Left ventricle myocardium inferior (tissue), 1 donor: ENCODE data around the gene PLXNA2. TPM values are rescaled to one million over a fixed set of nuclear protein-coding genes. Genes with fewer than 3 reads are reported as not detected.

ENCODE experiments used
- DNase-seq: peaks from one replicate; pipeline ENCODE4 v3.0.0-alpha.2; 2020
- H3K27ac ChIP-seq: fragments of 200-600 bp; replicated peaks from 2 replicates; pipeline ENCODE4 v1.8.0; 2021
- H3K27me3 ChIP-seq: fragments of 200-600 bp; 2 replicates; pipeline ENCODE4 v1.8.0; 2021; ENCODE audit warnings: low read depth
- H3K36me3 ChIP-seq: fragments of 200-600 bp; 2 replicates; pipeline ENCODE4 v1.8.0; 2021
- H3K4me1 ChIP-seq: fragments of 200-600 bp; 2 replicates; pipeline ENCODE4 v1.8.0; 2021
- H3K4me3 ChIP-seq: fragments of 200-600 bp; 2 replicates; pipeline ENCODE4 v1.8.0; 2021; ENCODE audit warnings: mild to moderate bottlenecking, moderate library complexity
- H3K9me3 ChIP-seq: fragments of 200-600 bp; replicated peaks from 2 replicates; pipeline ENCODE4 v1.8.0; 2021
- CTCF ChIP-seq: fragments of 200-600 bp; IDR thresholded peaks from 2 replicates; pipeline ENCODE4 v1.8.0; 2021; ENCODE audit warnings: antibody characterized with exemption, mild to moderate bottlenecking, borderline replicate concordance
- intact Hi-C: fragments of 100-400 bp; cut with micrococcal nuclease; formaldehyde crosslinking; loops from one replicate; pipeline ENCODE4 v1.11.0; 2022
- total RNA-seq: library from RNA; stranded (reverse); fragmentation: NEBNext Ultra II Directional; extraction: Animal tissue kit (Norgen Biotek cat#: 25700); gene quantifications from one replicate; pipeline ENCODE4 v1.2.1, GENCODE V29; 2021
- donor health status: DM: no; HTN: yes; CAD: no; lungs with severe emphysema.

The PLXNA2 gene
- total RNA-seq, 1 donor from 2014 or later = 29.1 TPM

GRCh38 chr1:208242146-208242545 lies 2.0 kb downstream of the PLXNA2 start:
- intact Hi-C loops = loop anchor here (10.0 kb wide), 1 partner anchor 217 kb away; no protein-coding TSS in a partner anchor
- DNase-seq = no peak
- Histone ChIP-seq H3K4me3 (peak overlapping the region; percentile 94), H3K27me3 (no peaks in the 10 kb centered on the region), H3K4me1 (peaks cover 80% of the 10 kb centered on the region), H3K27ac (peak overlapping the region; percentile 95), H3K9me3 (no peaks in the 10 kb centered on the region), H3K36me3 (no peaks in the 10 kb centered on the region)
- TF ChIP-seq CTCF = no peak

- peaks cover 86% of the 10 kb centered on the region for H3K4me1 ChIP-seq
- no peaks in the 10 kb centered on the region for H3K9me3 ChIP-seq
- H3K4me3 ChIP-seq = peak overlapping the region; percentile 94
- no peak for DNase-seq
- TF ChIP-seq CTCF = no peak
- H3K27me3 ChIP-seq = no peaks in the 10 kb centered on the region
- H3K27ac ChIP-seq = peak overlapping the region; percentile 95
- intact Hi-C loops = loop anchor here (10.0 kb wide), 1 partner anchor 217 kb away; no protein-coding TSS in a partner anchor
- H3K36me3 ChIP-seq = no peaks in the 10 kb centered on the region
These were observed 2.7 kb downstream of the PLXNA2 start for GRCh38 chr1:208241512-208241911.

GRCh38 chr1:208240662-208241355 lies 3.4 kb downstream of the PLXNA2 start:
- peak overlapping the region; percentile 94 for H3K4me3 ChIP-seq
- H3K4me1 ChIP-seq = peaks cover 93% of the 10 kb centered on the region
- intact Hi-C loops = loop anchor here (10.0 kb wide), 1 partner anchor 216 kb away; no protein-coding TSS in a partner anchor
- DNase-seq = no peak
- TF ChIP-seq CTCF = no peak
- peak overlapping the region; percentile 95 for H3K27ac ChIP-seq
- no peaks in the 10 kb centered on the region for H3K27me3 ChIP-seq
- no peaks in the 10 kb centered on the region for H3K36me3 ChIP-seq
- no peaks in the 10 kb centered on the region for H3K9me3 ChIP-seq

- Histone ChIP-seq H3K9me3 (no peaks in the 10 kb centered on the region), H3K27me3 (no peaks in the 10 kb centered on the region), H3K36me3 (no peaks in the 10 kb centered on the region), H3K4me1 (peaks cover 96% of the 10 kb centered on the region), H3K4me3 (peak overlapping the region; percentile 94), H3K27ac (peak overlapping the region; percentile 95)
- TF ChIP-seq CTCF = no peak
- intact Hi-C loops = loop anchor here (5.0 to 10.0 kb wide), 2 partner anchors 107 to 215 kb away; no protein-coding TSS in a partner anchor
- DNase-seq = no peak
These were observed 4.5 kb downstream of the PLXNA2 start for GRCh38 chr1:208239473-208240381.

GRCh38 chr1:208238710-208239472 lies 5.3 kb downstream of the PLXNA2 start:
- TF ChIP-seq CTCF = peak; percentile 84
- H3K4me3 ChIP-seq = peak overlapping the region; percentile 94
- H3K27me3 ChIP-seq = no peaks in the 10 kb centered on the region
- no peaks in the 10 kb centered on the region for H3K36me3 ChIP-seq
- peak overlapping the region; percentile 95 for H3K27ac ChIP-seq
- no peak for DNase-seq
- H3K9me3 ChIP-seq = no peaks in the 10 kb centered on the region
- intact Hi-C loops = loop anchor here (5.0 kb wide), 1 partner anchor 107 kb away; no protein-coding TSS in a partner anchor
- H3K4me1 ChIP-seq = peaks cover 99% of the 10 kb centered on the region
